ENCODE results near the gene PBX3.

Gene PBX3

DNA sequence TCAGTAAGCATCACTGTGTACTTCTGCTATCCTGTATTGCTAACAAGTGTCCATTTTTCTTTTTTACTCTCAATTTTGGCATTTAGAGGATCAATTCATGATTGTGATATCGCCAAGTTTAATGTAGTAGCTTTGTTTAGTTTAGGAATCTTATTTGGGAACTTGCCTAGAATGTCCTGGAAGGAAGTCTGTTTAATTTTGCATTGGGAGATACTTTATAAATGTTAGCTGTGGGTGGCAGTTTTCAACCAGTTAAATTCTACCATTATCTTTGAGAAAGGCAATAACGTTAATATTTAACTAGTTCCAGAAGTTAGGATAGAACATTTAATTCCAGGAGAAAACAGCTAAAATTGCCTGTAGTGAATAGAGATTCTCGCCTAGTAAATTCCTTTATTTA is 78.6 kb downstream of the PBX3 start:
- H2AFZ ChIP-seq (ENCODE audit: low read length): no peak overlapping the region
- peaks cover 90% of the 10 kb centered on the region for H3K4me1 ChIP-seq (ENCODE audit: insufficient read depth, low read length, poor library complexity, severe bottlenecking)
- H3K4me3 ChIP-seq (ENCODE audit: low read length, poor library complexity, severe bottlenecking): peak overlapping the region; percentile 33
- peaks cover 90% of the 10 kb centered on the region for H3K79me2 ChIP-seq (ENCODE audit: insufficient read depth, low read length)
- H3F3A ChIP-seq (ENCODE audit: low read depth): no peaks in the 10 kb centered on the region
- no peaks in the 10 kb centered on the region for H3K9me2 ChIP-seq (replicated peaks; ENCODE audit: low read depth, low read length)
- TF ChIP-seq EZH2phosphoT487 (IDR thresholded peaks at IDR 0.05; ENCODE audit: borderline replicate concordance): no peak
- TF ChIP-seq, protein P1, sequence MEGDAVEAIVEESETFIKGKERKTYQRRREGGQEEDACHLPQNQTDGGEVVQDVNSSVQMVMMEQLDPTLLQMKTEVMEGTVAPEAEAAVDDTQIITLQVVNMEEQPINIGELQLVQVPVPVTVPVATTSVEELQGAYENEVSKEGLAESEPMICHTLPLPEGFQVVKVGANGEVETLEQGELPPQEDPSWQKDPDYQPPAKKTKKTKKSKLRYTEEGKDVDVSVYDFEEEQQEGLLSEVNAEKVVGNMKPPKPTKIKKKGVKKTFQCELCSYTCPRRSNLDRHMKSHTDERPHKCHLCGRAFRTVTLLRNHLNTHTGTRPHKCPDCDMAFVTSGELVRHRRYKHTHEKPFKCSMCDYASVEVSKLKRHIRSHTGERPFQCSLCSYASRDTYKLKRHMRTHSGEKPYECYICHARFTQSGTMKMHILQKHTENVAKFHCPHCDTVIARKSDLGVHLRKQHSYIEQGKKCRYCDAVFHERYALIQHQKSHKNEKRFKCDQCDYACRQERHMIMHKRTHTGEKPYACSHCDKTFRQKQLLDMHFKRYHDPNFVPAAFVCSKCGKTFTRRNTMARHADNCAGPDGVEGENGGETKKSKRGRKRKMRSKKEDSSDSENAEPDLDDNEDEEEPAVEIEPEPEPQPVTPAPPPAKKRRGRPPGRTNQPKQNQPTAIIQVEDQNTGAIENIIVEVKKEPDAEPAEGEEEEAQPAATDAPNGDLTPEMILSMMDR (conservative IDR thresholded peaks at IDR 0.05; ENCODE audit: low read length): no peak
- no peaks in the 10 kb centered on the region for H3K27me3 ChIP-seq (ENCODE audit: insufficient read depth, low read length, poor library complexity, severe bottlenecking)
- H3K36me3 ChIP-seq (ENCODE audit: insufficient read depth, low read length): no peaks in the 10 kb centered on the region
- H3K9me3 ChIP-seq (ENCODE audit: insufficient read depth, low read depth, low read length): no peaks in the 10 kb centered on the region
- peak overlapping the region; percentile 52 for H3K4me2 ChIP-seq (ENCODE audit: low read depth, low read length, poor library complexity, severe bottlenecking)
- no peaks in the 10 kb centered on the region for H4K20me1 ChIP-seq (ENCODE audit: insufficient read depth, low read length, poor library complexity, severe bottlenecking)
- H3K9ac ChIP-seq (ENCODE audit: low read depth, low read length, poor library complexity, severe bottlenecking): peak overlapping the region; percentile 35

- Histone ChIP-seq H3K79me2 (ENCODE audit: insufficient read depth, low read length) (peaks cover 90% of the 10 kb centered on the region), H3K9me3 (ENCODE audit: insufficient read depth, low read depth, low read length) (no peaks in the 10 kb centered on the region), H3F3A (ENCODE audit: low read depth) (no peaks in the 10 kb centered on the region), H3K9me2 (replicated peaks; ENCODE audit: low read depth, low read length) (no peaks in the 10 kb centered on the region), H2AFZ (ENCODE audit: low read length) (no peak overlapping the region), H3K4me3 (ENCODE audit: low read length, poor library complexity, severe bottlenecking) (peak overlapping the region; percentile 4), H3K4me1 (ENCODE audit: insufficient read depth, low read length, poor library complexity, severe bottlenecking) (peaks cover 90% of the 10 kb centered on the region), H3K27me3 (ENCODE audit: insufficient read depth, low read length, poor library complexity, severe bottlenecking) (no peaks in the 10 kb centered on the region), H3K36me3 (ENCODE audit: insufficient read depth, low read length) (no peaks in the 10 kb centered on the region), H3K9ac (ENCODE audit: low read depth, low read length, poor library complexity, severe bottlenecking) (no peak overlapping the region), H4K20me1 (ENCODE audit: insufficient read depth, low read length, poor library complexity, severe bottlenecking) (no peaks in the 10 kb centered on the region), H3K4me2 (ENCODE audit: low read depth, low read length, poor library complexity, severe bottlenecking) (peak overlapping the region; percentile 83)
- TF ChIP-seq EZH2phosphoT487 (IDR thresholded peaks at IDR 0.05; ENCODE audit: borderline replicate concordance): no peak
- TF ChIP-seq, protein P1 (conservative IDR thresholded peaks at IDR 0.05; ENCODE audit: low read length): no peak
These were observed 79.7 kb downstream of the PBX3 start for GRCh38 chr9:125826850-125827249.

GRCh38 chr9:125829743-125830142 is 82.6 kb downstream of the PBX3 start:
- Histone ChIP-seq H3K4me1 (ENCODE audit: insufficient read depth, low read length, poor library complexity, severe bottlenecking) (peaks cover 69% of the 10 kb centered on the region), H3K4me2 (ENCODE audit: low read depth, low read length, poor library complexity, severe bottlenecking) (peak overlapping the region; percentile 83), H2AFZ (ENCODE audit: low read length) (peak overlapping the region; percentile 5; the same call in 1 of the 2 replicates)

More at GRCh38 chr9:125829743-125830142, 82.6 kb downstream of the PBX3 start:
- Histone ChIP-seq H4K20me1 (ENCODE audit: insufficient read depth, low read length, poor library complexity, severe bottlenecking) (no peaks in the 10 kb centered on the region), H3K79me2 (ENCODE audit: insufficient read depth, low read length) (peaks cover 87% of the 10 kb centered on the region), H3K9ac (ENCODE audit: low read depth, low read length, poor library complexity, severe bottlenecking) (peak overlapping the region; percentile 67), H3K27me3 (ENCODE audit: insufficient read depth, low read length, poor library complexity, severe bottlenecking) (no peaks in the 10 kb centered on the region), H3K9me3 (ENCODE audit: insufficient read depth, low read depth, low read length) (no peaks in the 10 kb centered on the region), H3F3A (ENCODE audit: low read depth) (no peaks in the 10 kb centered on the region), H3K4me3 (ENCODE audit: low read length, poor library complexity, severe bottlenecking) (peak overlapping the region; percentile 78), H3K36me3 (ENCODE audit: insufficient read depth, low read length) (no peaks in the 10 kb centered on the region), H3K9me2 (replicated peaks; ENCODE audit: low read depth, low read length) (no peaks in the 10 kb centered on the region)
- TF ChIP-seq, protein P1 (conservative IDR thresholded peaks at IDR 0.05; ENCODE audit: low read length): no peak
- TF ChIP-seq EZH2phosphoT487 (IDR thresholded peaks at IDR 0.05; ENCODE audit: borderline replicate concordance): no peak
